T-helper 2 cell (primary cell): ENCODE results near the gene LILRB2.
"Not testable (repeated sequence)": the region's sequence is repeated elsewhere in the genome, so short reads cannot be mapped to it uniquely, and the experiment has no call there.

ENCODE experiments used
- DNase-seq, 5 experiments: peaks; one replicate each; pipeline versions ENCODE4 v3.0.0 to v3.0.0-alpha.2; 2012 to 2022

Gene LILRB2

GRCh38 chr19:54239491-54240371 lies 41.2 kb downstream of the LILRB2 start:
- not testable (repeated sequence) for DNase-seq

- no peak for DNase-seq
These were observed 47.0 kb downstream of the LILRB2 start for GRCh38 chr19:54233941-54234340.

- peak; percentile 67 to 86 (median 72) for DNase-seq
These were observed 49.6 kb downstream of the LILRB2 start for GRCh38 chr19:54231077-54231931.

- DNase-seq, result no peak
These were observed 50.9 kb downstream of the LILRB2 start for GRCh38 chr19:54230031-54230430.

GRCh38 chr19:54229146-54229545 lies 51.8 kb downstream of the LILRB2 start:
- no peak for DNase-seq

- not testable (repeated sequence) for DNase-seq
These were observed 56.3 kb downstream of the LILRB2 start for GRCh38 chr19:54224619-54225018.

- not testable (repeated sequence) for DNase-seq
These were observed 57.0 kb downstream of the LILRB2 start for GRCh38 chr19:54223937-54224281.
